GM10847 (cell line): Measurements from ENCODE around the gene ROCK1.
A peak's percentile ranks its signal among the peaks of the same experiment; 100 is the strongest.

Experiments
- POLR2A ChIP-seq: IDR thresholded peaks from 2 replicates; pipeline ENCODE4 v1.6.1; 2011; ENCODE audit not compliant: insufficient read length; ENCODE audit errors: extremely low read depth

Gene ROCK1

GRCh38 chr18:21111346-21112139, at the start of gene ROCK1:
Gene ROCK1 (minus strand): TSS chr18:21111813. CDS start chr18:21110910, 903 bp downstream.
- TF ChIP-seq POLR2A = peak; percentile 65

DNA sequence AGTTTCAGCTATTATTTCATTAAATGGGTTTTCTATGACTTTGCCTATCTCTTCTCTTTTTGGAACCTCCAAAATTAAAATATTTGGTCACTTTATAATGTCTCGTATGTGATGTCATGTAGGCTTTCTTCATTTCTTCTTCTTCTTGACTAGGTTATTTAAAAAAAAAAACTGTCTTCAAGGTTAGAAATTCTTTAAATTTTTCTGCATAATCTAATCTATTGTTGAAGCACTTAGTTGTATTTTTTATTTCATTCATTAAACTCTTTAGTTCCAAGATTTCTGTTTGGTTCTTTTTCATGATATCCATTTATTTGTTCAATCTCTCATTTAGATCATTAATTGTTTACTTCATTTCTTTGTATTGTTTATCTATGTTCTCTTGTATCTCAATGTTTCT, 43.8 kb upstream of the ROCK1 start:
- no peak for TF ChIP-seq POLR2A

- no peak for TF ChIP-seq POLR2A
Measured at GRCh38 chr18:21146016-21146415, 34.4 kb upstream of the ROCK1 start.

DNA sequence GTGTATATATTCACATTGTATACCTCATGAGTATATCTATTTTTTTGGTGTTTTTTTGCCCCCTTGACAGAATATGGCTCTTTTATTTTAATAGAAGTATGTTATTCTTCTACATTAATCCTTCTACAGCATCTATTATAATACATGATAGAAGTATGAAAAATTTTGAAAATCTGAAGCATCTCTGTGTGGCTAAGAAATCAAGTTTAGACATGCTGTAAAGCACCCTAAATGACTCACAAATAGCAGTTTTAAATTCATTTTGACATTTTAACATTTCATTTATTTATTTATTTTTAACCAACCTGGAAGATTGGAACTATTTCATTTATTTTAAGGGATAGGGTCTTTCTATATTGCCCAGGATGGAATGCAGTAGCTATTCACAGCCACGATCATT, 33.8 kb upstream of the ROCK1 start:
- no peak for TF ChIP-seq POLR2A

GRCh38 chr18:21141668-21142422, 30.2 kb upstream of the ROCK1 start:
- TF ChIP-seq POLR2A = no peak

DNA sequence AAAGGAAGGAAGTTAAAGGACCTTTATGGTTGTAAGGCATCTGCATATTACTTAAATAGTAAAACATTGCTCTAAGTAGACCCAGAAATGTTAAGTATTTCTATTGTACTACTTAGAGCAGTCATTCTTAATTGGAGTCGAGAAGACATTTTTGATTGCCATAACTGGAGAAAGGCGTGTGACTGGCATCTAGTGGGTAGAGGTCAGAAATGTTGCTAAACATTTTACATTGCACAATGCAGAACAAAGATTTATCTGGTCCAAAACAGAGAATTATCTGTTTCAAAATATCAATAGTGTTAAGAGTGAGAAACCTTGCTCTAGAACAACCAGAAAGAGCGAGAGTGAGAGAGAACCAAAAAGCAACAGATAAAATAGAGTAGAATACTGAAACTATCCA, 23.3 kb upstream of the ROCK1 start:
- no peak for TF ChIP-seq POLR2A

DNA sequence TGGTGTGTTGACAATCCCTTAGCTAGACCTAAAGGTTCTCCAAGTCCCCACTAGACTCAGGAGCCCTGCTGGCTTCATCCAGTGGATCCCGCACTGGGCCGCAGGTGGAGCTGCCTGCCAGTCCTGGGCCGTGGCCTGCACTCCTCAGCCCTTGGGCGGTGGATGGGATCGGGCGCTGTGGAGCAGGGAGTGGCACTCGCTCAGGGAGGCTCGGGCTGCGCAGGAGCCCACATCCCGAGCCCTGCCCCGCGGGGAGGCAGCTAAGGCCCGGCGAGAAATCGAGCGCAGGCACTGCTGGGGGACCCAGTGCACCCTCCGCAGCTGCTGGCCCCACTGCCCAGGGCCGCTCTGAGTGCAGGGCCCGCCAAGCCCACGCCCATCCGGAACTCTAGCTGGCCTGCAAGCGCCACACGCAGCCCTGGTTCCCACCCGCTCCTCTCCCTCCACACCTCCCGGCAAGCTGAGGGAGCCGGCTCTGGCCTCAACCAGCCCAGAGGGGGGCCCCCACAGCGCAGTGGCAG, 20.8 kb upstream of the ROCK1 start:
- TF ChIP-seq POLR2A = no peak

GRCh38 chr18:21131698-21132227, 20.1 kb upstream of the ROCK1 start:
- TF ChIP-seq POLR2A = no peak

- TF ChIP-seq POLR2A = no peak
Measured at GRCh38 chr18:21129566-21130216, 18.1 kb upstream of the ROCK1 start.

DNA sequence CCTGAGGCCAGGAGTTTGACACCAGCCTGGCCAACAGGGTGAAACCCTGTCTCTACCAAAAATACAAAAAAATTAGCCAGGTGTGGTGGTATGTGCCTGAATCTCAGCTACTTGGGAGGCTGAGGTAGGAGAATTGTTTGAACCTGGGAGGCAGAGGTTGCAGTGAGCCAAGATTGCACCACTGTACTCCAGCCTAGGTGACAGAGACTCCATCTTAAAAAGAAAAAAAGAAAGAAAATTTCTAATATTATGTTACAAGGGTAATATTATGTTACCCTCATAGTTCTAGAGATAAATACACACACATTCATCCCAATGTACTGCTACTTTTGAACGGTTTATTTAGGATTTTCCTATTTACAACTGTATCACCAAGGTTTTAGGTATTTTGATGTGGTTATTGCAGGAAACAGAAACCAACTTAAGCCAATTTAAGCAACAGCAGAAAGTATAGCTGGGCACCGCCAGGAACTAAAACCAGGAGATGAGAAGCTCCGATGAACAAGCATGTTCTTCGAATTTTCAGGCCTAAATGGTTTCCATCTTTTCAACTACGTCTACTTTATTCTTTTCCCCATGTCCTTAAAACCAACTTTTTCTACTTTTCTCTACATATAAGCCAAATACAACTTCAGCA, 11.8 kb upstream of the ROCK1 start:
- no peak for TF ChIP-seq POLR2A

DNA sequence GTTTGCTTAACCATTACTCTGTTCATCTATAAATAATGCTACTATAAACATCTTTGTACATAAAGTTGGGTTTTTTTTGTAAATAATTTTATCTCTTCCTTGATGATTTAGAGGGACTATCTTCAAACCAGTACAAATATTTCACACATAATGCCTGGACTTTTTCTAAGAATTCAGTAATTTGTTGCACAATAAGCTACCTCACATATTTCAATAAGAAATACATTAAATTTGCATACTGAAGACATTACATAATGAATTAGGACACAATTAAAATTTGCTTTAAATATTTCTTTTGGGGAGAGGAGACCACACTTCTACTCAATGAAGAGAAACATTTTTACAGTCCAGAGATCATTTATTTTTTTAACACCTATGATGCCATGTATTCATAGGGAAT, 7.2 kb upstream of the ROCK1 start:
- TF ChIP-seq POLR2A = no peak

DNA sequence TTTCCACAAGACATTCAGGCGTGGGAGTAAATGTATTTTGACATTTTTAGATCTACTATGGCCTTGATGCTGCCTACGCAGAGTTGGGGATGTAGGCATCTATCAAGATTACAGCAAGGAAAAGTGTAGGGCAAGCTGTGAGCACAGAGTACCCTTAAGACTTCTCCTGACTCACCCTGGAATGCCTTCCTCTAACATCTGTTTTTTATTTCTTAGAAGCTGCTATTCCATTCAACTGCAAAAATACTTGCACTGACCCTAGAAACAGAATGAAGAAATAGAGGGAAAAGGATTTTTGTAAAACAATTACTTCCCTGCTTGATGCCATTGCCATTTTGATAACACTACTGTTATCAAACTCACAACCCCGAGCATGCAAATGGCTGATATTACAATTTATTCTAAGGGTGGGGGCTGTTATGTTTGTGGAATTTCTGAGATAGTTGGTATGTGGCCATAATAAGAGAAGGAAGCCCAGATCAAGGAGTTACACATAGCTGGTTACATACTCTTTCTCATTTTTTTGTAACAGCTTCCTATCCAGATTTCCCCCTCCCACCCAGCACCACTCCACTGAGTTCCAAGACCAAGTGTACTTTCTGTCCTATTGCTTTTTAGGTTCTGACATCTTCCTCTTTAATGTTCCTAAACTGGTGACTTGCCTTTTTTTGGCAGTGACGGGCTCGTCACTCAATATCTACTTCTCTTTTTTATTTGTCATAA, 6.0 kb upstream of the ROCK1 start:
- no peak for TF ChIP-seq POLR2A

DNA sequence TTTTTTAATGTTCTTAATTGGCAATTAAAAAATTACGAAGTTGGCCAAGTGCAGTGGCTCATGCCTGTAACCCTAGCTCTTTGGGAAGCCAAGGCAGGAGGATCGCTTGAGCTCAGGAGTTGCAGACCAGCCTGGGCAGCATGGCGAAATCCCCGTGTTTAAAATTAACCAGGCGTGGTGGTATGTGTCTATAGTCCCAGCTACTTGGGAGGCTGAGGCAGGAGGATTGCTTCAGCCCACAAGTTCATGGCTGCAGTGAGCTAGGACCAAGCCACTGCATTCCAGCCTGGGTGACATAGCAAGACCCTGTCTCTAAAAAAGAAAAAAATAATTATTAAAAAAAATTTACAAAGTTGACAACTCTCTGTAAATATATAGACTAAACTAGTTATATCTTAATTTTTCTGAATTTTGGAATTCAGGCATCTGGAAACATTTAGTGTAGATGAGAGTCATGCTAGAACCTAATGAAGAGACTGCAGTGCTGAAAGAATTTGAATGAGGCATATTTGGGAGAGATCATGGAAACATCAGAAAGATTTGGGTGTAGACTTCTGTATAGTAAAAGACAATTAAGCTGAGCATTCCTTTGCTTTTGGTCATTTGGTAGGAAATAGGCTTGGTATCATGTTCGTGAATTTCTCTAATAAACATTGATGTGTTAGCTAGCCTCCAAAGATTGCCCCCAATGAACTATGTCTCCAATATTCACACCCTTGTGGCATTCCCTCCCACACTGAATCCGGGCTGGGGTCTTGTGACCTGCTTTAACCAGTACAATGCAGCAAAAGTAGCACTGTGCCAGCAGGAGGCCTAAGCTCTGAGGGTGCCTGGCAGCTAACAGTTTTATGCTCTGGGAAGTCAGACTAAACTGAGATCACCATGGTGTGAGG, 4.2 kb upstream of the ROCK1 start:
- no peak for TF ChIP-seq POLR2A
